D341Med (cell line): ENCODE results near the gene ASPHD2.
"Not testable (repeated sequence)": the region's sequence is repeated elsewhere in the genome, so short reads cannot be mapped to it uniquely, and the experiment has no call there.

Source experiments
- DNase-seq: peaks from one replicate; pipeline ENCODE4 v3.0.0; 2012; ENCODE audit warnings: low spot score

ASPHD2 gene

DNA sequence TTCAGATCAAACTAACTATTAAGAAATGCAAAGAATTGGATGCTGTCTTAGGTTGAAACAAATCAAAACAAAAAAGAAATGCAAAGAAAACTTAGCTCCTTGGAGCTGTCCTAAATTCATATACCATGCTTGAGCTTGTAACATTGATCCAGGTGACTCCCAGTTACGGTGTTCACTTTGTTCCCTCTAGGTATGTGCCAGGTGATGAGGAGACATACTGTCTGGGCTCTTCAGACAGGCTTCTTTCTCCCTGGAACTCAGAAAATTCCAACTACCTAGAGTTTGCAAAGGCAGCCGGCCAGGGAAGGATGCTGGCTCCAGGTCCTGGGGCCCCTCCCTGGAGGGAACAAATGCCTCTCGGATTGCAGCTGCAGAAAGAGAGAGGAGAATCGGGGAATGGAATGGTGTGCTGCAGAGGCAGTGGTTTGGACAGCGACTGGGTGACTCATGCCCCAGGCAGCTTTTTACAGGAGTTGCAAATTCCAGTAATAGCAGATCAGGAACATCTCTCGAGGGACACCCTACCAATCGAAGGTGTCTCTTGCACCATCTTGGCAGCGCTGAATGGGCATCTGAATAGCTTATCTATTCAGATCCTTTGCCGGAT lies 12.3 kb upstream of the ASPHD2 start:
- no peak for DNase-seq

DNA sequence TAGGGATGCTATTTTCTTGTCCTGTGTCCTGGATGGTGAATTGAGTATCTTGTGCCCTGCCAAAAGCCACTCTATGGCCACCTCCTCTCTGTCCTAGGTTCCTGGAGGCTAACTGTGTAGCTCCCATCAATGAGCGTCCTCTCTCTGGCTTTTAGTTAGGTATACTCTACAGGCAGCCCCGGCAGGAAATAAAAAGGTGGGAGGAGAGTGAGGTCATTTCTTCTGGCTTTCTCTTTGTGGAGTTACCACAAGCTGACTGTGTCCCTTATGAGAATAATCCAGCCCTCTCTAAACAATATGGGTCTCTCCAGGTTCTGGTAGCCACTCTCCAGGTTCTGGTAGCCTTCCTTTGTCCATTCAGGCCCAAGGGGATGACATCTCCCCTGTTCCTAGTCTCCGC lies 11.7 kb upstream of the ASPHD2 start:
- DNase-seq, result no peak

DNA sequence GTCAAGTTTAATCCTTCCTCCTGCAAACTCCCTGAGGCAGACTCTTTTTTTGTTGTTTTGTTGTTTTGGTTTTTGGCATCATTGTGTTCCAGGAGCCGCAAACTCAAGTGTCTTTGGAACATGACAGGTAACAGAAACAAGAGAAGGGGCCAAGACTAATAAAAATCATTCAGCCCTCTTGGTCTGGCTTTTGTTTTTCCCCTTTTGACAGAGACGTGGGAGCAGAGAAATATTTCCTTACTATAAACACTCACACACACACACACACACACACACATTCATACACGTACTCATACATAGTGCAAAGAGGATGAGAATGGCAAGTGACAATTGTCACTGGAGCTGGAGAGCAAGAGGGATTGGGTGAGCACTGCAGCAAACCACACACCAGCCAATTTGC lies 10.4 kb upstream of the ASPHD2 start:
- no peak for DNase-seq

DNA sequence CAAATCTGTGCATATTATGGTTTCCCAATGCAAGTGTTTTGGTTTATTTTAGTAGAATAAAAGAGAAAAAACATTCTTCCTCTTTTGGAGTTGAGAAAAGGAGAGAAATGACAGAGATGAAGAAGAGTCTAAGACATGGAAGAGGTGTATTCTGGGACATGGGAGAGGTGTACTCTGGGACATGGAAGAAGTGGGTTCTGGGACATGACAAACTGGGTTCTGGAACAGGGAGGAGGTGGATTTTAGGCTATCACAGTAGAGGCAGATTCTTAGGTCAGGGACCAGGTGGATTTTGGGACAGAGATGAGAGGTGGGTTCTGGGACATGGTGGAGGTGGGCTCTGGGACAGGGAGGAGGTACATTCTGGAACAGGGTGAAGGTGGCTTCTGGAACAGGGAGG lies 2.1 kb upstream of the ASPHD2 start:
- DNase-seq, result no peak

DNA sequence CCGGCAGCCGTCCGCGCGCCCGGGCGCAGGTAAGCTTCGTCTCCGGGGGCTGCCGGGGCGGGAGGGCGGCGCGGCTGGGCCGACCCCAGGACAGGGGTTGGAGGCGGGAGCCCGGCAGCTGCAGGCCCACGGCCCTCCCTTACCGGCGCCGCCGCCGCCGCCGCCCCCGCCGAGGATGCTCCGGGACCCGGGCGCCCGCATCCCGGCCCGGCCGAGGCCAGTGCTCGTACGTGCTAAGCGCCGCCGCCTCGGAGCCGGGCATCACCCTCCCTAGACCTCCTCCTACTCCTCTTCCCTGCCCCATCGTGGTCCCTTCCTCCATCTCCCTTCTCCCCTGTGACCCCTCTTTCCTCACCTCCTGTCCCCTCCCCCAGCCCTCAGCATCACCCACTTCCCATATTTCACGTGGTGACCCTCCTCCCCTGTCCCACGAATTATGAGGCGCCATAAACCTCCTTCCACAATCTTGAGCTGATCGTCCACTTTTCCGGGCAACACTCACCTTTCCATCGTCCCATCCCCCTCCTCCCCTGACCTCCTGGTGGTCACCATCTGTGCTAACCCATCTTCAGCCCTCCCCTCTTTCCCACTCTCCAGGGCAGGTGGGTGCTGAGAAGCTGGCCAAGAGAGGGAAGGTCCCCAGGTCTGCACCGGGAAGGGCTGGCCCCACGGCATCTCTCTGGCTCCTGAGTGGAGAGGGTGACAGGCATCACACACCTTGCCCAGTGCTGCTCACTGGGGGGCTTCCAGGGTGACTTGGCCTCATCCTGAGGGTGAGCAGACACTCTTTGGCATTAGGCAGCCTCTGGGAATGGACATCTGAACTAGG lies 612 bp downstream of the ASPHD2 start:
- DNase-seq, result peak; percentile 70

DNA sequence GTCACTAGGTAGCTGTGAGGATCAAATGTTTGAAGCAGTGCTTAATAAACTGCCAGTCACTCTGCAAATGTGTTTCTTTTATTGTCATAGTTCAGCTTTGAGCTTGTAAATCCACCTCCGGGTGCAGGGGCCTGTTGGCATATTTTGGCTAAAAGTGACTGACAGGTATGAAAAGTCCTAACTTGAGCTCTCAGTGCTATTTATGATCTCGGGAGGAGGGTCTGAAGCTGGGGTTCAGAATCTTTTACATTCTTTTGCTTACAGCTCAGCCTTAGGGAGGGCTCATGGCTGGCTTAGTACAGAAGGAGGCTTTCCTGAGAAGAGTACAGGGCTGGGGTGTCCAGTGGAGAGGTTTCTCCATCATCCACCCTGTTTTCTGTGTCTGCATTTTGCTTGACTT lies 1.5 kb downstream of the ASPHD2 start:
- DNase-seq, result no peak

DNA sequence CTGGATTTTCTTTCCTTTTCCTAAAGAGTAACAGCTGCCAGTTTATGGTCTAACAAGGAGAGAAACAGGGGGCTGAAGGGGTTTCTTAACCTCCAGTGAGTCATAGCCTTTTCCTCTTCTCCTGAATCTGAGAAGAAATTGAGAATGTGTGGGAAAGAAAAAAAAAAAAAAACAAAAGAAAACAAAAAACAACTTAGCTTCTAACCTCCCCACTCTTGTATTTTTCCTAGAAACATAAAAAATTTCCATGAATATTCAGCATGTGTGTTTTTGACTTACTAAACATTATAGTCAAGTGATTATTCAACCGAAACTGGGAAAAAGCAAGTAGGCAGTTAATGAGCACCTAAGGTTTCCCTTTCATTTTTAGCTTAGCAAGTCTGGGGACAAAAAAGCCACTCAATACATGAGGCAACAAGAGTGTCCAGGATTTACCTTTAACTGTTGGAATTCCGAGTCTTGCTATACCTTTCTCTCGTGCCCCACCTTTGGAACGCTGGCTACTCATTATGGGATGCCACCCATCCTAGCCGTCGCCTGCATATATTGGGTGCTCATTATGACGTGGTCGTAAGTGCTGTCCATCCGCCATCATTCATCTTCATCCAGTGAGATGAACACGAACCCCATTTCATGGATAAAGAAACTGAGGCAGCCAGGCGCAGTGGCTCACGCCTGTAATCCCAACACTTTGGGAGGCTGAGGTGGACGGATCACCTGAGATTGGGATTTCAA lies 2.4 kb downstream of the ASPHD2 start:
- no peak for DNase-seq

DNA sequence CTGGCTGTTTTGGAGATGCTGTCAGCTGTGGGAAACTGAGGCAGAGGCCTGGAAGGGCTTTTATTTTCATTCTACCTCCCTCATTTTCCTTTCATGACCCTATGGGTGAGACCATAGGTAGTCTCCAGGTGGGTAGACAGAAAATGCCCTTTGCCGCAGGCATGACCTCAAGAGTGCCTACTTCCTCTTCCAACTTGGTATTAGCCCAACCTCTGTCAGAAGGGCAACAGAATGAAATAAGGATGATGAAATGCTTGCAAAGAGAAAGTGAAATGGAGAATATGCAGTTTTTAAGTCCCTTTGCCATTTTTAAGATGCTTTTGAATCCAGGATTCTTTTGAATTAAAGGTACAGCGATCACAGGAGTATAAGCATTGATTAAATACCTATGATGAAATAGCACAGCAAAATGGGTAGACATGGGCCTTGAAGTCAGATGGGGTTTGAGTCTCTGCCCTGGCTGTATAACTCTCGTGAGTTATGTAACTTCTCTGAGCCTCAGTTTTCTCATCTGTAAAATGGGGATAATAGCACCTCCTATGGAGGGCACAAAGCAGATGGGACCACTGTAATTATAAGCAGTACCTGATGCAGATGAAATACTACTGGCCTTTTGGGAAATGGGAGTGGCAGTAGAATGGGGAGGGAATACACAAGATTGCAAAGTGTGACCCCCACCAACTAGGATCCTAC lies 3.7 kb downstream of the ASPHD2 start:
- DNase-seq, result no peak

DNA sequence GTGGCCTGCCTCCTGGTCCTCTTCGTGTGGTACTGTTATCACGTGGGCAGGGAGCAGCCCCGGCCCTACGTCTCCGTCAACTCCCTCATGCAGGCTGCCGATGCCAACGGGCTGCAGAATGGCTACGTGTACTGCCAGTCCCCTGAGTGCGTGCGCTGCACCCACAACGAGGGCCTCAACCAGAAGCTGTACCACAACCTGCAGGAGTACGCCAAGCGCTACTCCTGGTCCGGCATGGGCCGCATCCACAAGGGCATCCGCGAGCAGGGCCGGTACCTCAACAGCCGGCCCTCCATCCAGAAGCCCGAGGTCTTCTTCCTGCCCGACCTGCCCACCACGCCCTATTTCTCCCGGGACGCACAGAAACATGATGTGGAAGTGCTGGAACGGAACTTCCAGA lies 4.7 kb downstream of the ASPHD2 start:
- no peak for DNase-seq

DNA sequence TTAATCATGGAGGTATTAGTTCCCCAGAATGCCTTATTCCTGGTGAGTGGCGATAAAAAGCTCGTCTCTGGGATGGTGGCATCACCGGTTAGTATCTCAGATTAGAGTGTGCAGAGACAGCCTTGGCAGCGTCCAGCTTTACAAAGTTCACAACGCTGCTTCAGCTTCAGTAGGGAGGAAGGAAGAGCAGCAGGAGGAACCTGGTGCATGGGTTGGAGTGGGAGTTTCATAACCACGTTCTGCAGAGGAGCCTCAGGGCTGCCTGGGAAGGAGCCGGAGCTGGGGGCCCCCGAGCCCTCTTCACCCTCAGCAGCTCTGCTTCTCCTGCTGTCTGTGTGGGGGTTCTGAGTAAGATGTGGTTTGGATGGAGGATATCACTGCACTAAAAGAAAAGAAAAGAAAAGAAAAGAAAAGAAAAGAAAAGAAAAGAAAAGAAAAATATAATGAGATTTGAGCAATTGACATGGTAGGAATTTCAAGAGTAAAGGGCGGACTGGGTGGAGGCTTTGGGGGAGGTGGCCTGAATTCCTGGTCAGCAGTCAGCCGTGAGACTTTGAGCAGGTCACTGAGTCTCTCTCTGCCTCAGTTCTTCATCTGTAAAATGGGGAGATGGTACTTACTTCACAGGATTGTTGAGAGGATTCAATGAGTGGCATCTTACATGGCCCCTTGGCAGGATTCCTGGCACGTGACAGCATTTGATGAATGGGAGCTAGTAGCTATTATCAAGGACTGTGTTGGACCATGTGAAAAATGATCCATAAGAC lies 6.5 kb downstream of the ASPHD2 start:
- no peak for DNase-seq

DNA sequence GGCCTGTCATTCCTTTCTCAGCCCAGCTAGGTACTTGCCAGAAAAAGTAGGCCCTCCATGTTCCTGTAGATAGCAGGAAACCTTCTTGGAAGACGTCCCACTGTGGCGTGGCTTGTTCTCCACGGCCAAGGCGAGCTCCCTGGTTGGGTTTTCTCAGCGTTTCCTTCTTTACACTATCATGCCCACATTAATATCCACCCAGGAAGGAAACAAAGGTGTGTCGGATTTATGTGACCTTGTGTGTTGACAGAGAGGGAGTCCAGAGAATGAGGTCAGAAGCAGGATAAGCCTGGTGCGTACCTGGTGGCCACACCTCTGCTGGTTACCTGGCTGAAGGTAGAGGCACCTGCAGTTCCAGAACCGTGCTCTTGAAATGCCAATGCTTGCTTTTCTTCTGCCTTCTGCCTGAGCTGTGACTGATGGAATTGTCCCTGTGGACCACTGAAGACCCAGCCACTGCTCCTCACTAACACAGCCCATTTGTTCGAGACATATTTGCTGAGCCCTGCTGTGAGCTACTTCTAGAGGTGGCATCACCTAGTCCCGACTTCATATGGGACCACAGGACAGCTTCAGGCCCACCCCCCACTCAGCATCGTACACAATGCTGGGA lies 7.9 kb downstream of the ASPHD2 start:
- no peak for DNase-seq

DNA sequence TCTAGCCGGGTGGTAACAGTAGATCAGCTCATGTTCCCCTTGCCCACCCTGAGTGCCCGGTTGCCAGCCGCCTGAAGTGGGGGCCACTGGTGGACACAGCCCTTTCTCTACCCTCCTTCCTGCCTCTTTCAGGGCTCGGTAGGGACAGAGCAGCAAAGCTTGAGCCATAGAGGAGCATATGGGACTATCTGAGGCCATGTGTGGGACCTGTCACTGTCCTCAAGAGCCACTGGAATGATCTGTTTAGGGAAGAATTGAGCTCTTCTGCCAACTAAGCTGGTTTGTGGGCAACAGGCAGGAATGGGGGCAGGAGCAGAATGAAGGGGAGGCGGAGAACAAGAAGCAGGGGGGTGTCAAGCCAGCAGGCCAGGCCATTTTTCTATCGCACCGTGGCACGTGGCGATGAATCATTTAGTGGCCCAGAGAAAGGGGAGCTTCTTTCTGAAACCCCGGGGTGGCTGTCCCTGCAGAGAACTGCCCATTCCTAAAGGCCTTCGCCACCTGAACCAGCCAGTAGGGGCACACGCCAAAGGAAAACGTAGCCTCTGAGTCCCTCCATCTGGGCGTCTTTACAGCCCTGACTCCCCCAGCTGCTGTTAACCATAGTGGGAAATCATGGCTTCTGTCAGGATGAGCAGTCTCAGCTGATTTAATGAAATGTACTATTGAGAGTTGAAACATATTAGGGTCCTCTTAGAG lies 8.8 kb downstream of the ASPHD2 start:
- DNase-seq, result no peak

DNA sequence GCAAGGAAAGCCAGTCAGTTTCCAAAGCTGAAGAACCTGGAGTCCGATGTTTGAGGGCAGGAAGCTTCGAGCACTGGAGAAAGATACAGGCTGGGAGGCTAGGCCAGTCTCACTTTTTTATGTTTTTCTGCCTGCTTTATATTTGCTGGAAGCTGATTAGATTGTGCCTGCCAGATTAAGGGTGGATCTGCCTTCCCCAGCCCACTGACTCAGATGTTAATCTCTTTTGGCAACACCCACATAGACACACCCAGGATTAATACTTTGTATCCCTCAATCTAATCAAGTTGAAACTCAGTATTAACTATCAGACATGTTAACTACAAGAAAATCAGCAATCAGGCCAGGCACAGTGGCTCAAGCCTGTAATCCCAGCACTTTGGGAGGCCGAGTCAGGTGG lies 9.7 kb downstream of the ASPHD2 start:
- DNase-seq, result not testable (repeated sequence)

DNA sequence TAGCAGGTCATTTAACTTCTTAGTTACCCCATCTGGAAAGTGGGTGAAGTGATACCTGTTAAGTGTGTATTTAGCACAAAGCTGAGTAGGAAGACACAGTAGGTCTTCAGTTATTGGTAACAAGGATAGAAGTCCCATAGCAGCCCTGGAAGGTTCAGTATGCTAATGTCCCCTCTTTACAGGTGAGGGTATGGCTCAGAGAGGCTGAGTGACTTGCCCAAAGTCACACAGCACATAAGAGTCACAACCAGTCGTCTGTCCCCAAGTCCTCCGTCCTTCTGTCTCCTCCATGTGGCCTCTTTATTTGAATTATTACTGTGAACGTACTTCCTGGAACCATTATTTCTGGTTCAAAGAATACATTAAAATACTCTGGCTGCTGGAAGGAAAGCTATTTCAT lies 10.5 kb downstream of the ASPHD2 start:
- no peak for DNase-seq

DNA sequence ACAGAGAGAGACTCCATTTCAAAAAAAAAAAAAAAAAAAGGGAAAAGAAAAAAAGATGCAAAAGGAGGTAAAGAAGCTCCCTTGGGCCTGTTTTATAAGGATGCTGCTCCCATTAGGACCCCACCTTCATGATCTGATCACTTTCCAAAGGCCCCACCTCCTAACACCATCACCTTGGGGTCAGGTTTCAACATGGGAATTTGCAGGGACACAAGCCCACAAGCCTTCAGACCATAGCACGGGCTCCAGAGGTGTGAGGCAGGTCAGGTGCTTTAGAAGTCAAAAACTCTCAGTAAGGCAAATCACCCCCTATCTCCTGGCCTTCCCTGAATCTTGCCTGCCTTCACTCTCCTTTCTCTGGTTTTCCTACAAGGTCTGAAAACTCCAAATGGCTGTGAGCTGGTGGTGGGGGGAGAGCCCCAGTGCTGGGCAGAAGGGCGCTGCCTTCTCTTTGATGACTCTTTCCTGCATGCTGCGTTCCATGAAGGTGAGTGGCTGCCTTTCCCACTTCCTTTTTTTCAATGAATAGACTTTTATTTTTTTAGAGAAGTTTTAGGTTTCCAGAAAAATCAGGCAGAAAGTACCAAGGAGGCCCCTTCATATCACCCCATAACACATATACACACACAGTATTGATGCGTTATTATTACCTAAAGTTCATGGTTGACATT lies 13.2 kb downstream of the ASPHD2 start:
- no peak for DNase-seq

DNA sequence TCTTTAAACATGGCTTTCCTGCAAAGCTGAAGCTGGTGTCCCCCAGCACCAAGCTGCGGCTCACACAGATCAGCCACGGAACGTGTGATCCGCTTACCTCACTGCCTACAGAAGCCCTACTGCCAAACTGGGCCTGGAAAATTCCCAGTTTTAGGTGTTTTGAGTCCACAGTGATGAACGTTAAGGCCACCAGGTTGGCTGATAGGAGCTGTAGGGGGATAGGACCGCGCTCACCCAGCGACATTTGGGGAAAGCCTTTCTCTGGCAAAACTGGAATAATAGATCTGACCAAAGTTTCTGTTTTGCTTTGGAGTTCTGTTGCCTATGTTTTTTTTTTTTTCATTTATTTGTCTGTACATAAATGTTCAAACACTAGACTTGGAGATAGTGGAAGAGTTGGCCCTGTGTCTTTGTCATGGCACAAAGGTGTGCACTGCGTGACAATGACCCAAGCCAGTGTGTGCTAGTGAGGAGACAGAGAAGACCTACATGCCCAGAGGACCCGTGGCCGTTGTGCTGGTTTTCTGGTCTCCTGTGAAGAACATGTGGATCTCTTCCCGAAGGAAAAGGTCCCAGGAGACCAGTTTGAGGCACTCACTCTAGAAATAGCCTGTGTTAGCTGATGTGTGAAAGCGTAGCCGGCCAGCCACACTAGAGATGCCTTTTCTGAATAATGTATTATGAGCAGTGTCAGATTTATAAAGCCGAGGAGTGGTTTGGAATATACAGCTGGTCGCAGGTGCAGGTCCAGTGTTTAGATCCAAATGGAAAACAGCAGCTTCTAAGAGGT lies 15.0 kb downstream of the ASPHD2 start:
- no peak for DNase-seq

DNA sequence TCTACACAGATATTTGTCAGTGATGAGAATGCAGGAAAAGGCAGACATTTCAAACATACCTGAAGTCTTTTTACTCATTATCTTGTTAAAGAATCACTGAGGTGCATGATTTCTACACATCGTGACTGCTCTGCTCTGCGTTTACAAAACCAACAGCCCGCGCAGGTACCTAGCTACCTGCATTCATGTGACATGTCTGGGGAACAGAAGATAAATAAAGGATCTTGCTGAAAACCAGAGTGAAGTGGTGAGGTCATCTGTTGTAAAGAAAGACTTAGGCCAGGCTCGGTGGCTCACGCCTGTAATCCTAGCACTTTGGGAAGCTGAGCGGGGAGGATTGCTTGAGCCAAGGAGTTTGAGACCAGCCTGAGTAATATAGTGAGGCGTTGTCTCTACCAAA lies 15.7 kb downstream of the ASPHD2 start:
- DNase-seq, result no peak

DNA sequence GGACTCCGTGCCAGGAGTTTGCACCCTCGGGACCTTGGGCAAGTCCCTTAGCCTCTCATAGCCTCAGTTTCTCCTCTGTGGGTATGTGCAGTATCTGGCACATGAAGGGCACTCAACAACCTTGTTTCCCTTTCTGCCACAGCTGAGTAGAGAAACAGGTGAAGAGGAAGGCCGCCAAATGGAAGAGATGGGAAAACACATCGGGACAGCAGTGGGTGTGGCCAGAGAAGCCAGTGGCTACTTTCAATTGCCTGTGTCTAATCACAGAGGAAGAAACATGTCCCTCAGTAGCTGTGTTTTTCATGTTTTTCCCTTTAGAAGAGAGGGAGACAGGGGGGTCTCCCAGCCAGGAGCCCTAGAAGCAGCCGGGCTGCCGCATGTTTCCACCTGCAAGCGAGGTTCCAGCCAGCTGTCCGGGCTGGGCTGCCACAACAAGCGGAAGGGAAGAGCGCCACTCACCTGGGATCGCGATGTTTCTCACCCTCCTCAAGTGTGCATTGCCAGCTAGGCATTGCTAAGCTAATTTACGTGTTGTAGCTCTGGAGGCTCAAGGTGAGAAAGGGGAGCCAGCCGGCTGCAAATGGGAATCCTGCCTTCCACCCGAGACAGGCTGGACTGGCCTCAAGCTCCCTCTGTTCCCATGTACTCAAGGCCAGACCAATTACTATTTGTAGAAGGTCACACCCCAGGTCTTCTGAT lies 16.7 kb downstream of the ASPHD2 start:
- no peak for DNase-seq
